Activated CD4-positive, alpha-beta T cell treated with anti-CD3 and anti-CD28 coated beads, Interleukin-10, Interleukin-2, amounts not matched to agents 100 ng/mL and 50 ng/mL, durations not matched to agents 16 hours and 8 hours (primary cell): ENCODE measurements around the gene DLG4.
"Not testable (repeated sequence)": the region's sequence is repeated elsewhere in the genome, so short reads cannot be mapped to it uniquely, and the experiment has no call there.

Source experiments
- DNase-seq: peaks from one replicate; pipeline ENCODE4 v3.0.0-alpha.2; 2020

The DLG4 gene

DNA sequence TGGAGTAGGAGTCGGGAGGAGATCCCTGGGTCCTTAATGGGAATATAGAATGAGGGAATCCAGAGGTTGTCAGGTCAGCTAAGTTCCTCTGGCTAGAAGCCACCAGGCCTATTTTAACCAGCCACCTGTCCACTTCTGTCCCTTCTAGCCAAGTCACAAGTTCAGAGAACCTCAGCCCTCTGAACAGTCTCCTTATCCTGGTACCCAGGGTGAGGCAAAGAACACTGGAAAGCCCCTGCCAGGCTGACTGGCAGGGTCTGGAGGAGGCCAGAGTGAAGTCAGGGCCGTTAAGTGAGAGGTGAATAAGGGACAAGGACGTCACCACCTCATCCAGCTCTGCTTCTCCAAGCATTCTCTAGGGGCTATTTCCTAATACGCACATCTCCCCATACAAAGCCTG, 29.2 kb upstream of the DLG4 start:
- no peak for DNase-seq

- no peak for DNase-seq
Measured at GRCh38 chr17:7246779-7247178, 27.1 kb upstream of the DLG4 start.

GRCh38 chr17:7243838-7244237, 24.2 kb upstream of the DLG4 start:
- not testable (repeated sequence) for DNase-seq

DNA sequence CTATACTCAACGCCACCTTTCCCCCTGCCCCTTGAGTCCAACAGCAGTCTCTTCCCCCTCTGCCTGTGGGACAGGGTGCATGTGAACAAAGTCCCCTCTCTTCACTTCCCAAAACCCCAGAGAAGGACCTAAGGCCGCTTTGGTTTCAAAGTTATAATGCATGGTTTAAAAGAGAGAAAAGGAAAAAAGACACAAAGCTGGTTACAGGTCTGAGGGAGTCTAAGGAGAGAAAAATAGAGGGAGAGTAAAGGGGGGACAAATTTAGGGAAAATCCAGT, 23.8 kb upstream of the DLG4 start:
- DNase-seq = no peak

DNA sequence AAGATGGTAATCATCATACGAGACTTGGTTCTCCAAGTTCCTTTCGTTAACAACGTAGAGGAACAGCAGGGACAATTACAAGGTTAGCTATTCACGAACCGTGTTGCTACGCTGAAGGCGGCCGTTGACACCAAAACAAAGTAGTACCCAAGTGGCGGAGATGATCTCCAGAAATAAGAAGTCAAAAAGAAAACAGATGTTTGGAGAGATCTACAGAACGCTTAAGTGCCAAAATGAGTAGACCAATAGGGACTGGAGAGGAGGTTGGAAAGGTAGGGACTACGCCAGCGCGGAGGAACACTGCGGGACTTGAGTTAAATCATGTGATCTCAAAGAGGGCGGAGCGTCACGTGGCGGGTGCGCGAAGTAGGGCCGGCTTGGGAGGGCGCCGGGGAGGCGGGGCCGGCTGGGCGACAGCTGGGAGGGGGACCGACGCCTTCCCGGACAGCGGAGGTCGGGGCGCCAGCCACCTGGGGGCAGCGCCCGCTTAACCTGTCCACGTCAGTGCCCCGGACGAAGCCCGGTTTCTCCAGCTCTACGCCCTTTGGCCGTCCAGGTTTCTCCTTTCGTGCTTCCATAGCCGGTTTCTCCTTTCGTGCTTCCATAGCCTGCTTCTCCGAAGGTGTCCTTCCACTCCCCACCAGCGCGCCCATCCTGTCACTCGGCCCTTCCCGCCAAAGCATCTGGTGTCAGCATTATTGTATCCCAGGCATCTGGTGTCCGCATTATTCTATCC, 23.2 kb upstream of the DLG4 start:
- DNase-seq = peak; percentile 92

DNA sequence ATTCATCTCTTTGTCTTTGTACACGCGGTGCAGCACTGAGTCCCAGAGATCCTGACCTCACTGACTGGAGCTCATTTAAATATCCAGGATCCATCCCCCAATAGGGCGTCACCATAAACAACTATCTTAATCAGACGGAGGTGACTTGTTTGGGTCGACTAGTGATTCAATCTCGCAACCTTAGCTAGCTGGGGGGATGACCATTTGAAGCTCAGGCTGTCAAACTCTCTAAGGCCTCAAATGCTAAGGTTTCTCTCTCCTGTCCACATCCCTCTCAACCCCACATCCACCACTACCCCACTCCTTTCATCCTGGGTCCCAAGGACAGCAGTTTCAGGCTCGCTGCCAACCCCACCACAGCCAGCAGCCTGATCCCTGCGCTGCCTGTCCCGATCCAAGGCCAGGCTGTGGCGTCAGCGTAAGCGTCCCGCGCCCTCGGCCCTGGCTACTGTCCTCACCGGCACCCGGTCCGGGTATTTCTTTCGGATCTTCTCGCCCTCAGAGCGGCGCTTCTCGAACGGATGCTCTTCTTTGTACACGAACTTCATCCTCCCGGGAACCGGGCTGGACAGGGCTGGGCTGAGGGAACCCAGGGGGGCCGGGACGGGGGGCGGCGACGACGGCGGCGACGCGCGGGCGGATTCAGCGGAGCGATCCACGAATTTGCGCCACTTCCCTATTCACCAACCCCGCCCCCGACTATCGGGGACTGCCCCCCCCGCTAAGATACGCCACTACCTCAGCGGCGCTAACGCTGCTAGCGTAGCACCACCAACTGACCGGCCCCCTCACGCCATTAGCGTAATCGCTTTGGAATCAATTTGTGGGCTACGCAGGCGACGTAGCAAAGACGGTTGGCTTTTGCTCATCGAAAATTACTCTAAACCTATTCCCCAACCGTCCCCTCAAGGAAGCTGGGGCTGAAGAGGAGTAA, 22.4 kb upstream of the DLG4 start, which contains the start of gene GABARAP:
GABARAP (minus strand) TSS at position 667 of the 934 bp plus-strand sequence; CDS start at position 548, 119 bp downstream.
- DNase-seq = peak; percentile 89

DNA sequence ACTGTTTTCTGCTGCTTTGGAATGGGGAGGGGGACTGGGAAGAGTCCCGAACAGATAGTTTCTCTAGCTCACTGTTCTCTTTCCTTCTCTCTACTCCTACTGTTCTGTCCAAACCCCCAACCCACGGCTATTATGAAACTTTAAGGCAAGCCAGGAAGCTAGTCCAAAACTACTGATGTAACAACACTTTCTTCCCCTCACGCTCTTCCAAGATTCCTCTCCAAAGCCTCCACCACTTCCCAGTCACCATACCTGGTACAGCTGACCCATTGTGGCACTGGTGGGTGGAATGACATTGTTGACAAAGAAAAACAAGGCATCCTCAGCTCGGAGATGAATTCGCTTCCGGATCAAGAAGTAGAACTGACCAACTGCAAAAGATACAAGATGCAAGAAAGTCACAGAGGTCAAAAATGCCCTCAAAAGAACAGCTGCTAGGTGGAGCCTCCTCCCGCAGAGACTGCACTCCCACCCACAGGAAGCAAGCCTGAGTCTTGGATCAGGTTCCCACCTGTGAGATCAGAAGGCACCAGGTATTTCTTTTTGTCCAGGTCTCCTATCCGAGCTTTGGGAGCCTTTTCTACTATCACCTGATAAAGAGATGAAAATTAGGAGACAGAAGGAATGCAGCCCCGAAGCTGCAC, 21.6 kb upstream of the DLG4 start:
- no peak for DNase-seq

GRCh38 chr17:7240375-7240774, 20.7 kb upstream of the DLG4 start:
- DNase-seq = no peak

- DNase-seq = peak; percentile 100
Measured at GRCh38 chr17:7239091-7240027, 19.7 kb upstream of the DLG4 start, which contains the start of gene PHF23. Gene PHF23 (minus strand): TSS chr17:7239457. CDS start chr17:7239279, 178 bp downstream.

GRCh38 chr17:7238420-7239090, 18.9 kb upstream of the DLG4 start:
- DNase-seq = no peak

- DNase-seq = peak; percentile 91
Measured at GRCh38 chr17:7237761-7238419, 18.3 kb upstream of the DLG4 start.

GRCh38 chr17:7237266-7237760, 17.7 kb upstream of the DLG4 start:
- no peak for DNase-seq

DNA sequence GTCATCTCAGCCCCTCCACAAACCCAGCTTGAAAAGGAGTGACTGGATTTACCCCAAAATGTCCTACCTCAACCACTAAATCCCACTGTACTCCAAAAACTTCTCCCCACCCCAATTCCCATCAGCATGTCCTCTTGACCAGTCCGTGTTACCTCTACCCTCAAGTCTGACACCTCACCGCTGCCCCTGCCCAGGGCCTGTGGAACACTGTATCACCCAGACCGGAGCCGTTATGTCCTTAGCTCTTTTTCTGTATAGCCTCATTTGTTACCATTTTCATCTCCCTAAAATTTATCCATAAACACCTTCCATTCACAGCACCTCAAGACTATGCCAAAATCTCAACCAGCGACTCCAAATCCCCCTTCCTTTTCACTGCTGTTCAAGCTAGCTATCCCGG, 17.2 kb upstream of the DLG4 start:
- DNase-seq = no peak

- DNase-seq = no peak
Measured at GRCh38 chr17:7235693-7236665, 16.3 kb upstream of the DLG4 start.

DNA sequence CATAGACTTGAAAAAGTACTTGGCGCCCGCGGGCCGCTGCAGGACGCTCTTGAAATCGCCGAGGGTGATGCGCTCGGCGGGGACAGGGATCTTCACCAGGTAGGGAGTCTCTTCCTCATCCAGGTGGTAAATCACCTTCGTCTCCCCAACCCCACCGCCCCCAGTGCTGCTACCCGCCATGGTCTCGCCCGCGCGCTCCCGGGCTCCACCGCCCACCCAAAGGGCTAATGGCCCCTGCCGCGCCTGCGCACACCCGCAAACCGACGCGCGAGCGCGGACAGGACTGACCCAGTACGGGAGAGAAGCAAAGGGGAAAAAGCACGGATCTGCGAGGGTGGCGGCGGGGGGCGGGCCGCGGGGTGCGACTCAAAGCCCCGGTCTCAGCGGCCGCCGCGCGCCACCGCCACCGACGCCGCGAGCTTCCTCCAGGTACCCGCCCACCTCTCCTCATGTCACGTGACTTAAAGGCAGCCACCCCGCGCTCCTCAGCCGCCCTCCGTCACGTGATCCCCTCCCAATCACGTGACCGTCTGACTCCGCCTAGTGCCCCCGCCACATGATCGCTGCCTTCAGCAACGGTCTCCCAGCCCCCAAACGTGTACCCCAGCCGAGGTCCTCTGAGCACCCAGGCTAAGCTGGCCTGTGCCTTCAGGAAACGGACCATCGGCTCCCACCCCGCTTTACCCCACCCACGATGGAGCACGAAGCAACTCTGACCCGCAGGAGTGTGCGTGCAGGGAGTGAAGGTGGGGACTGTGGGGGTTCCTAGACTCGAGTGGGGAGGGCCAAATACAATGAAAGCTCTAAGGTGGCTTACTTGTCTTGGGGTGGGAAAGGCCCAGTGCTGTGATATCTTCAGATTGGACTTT, 14.7 kb upstream of the DLG4 start, which contains the start of gene DVL2:
DVL2 (minus strand) TSS at position 435 of the 869 bp plus-strand sequence; CDS start at position 180, 255 bp downstream.
- peak; percentile 97 for DNase-seq

GRCh38 chr17:7233701-7234082, 14.1 kb upstream of the DLG4 start:
- DNase-seq = no peak

DNA sequence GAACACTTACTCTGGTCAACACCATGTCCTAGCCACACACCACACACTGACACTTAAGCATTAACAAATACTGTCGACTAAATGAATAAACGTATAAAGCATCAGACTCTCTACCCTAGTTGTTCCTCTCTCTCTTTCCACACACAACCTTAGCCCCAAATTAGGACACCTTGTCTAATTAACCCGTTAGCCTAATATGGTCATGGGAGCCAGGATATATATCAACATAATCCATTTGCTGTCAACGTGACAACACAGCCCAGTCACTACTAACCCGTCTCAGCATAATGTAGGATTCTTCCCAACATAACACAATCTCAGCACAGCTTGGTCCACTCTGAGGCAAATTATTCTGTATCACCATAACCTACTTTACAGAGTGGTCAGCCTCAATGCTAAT, 12.5 kb upstream of the DLG4 start:
- DNase-seq = no peak

- DNase-seq = no peak
Measured at GRCh38 chr17:7229504-7229903, 9.9 kb upstream of the DLG4 start.

- DNase-seq = no peak
Measured at GRCh38 chr17:7228920-7229319, 9.3 kb upstream of the DLG4 start.
